ENCODE data around the gene SPDEF.

SPDEF gene

GRCh38 chr6:34526241-34526972, 29.7 kb downstream of the SPDEF start:
- peak; percentile 4 for DNase-seq

- DNase-seq: no peak
Observed at GRCh38 chr6:34525431-34526175, 30.5 kb downstream of the SPDEF start.

DNA sequence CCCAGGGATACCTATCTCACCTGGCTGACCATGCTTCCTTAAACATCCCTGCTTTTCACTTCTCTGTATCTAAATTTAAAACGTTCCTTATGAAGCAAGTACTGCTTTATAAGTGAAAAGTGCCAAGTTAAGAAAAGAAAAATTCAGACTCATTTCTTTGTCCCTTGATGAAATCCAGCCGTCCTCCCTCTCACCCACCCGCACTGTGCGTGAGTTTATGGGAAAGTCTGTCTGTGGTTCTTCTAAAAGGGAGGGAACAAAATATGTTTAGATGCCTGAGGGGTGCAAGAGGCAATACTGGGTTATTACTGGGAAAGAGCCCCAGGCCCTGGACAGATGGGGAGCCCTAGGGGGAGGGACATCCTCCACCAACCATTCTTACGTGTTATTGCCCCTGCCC, 31.2 kb downstream of the SPDEF start:
- no peak for DNase-seq

- DNase-seq: no peak
Observed at GRCh38 chr6:34524499-34524898, 31.6 kb downstream of the SPDEF start.

DNA sequence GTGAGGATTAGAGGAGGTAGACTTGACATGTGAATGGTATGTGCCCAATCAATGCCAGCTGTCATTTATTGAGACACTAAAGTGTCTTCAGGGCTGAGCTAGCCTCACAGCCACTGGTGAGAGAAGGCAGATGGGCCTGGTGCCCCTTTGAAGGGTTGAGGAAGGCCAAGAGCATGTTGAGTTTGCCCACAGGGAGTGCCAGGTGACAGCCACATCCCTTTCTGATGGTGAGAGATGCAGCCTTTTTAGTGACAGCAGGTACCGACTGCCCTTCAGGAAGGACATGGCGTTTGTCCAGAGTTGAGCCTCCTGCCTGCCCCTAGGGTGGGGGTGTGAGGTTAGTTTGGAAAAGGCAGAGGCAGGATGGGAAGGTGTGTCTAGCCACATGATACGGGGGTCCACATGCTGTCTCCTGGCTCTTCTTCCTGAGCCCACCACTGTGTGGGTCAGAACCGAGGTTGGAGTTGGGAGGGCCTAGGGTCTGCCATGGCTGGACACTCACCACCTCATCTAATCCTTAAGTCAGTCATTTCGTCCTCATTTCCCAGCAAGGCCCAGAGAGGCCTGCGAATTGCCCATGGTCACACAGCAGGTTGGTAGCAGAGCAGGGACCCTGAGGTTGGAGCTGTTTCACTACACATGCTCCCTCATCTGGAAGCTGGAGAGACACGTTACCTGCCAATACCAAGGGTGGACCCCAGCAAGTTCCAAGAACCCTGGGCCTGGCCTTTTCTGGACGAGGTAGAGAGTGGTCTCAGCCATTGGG, 32.5 kb downstream of the SPDEF start:
- DNase-seq: no peak

DNA sequence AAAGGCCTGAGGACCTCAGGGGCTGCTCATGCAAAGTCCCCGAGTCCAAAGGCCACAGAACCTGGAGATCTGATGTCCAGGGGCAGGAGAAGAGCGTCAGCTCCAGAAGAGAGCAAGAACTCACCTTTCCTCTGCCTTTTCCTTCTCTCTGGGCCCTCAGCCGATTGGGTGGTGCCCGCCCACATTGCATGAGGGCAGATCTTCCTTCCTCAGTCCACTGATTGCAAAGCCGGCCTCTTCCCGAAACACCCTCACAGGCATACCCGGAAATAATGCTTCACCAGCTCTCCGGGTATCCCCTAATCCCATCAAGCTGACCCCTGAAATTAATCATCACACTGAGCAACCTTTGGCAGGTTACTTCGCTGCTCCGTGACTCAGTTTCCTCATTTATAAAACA, 33.4 kb downstream of the SPDEF start:
- DNase-seq: no peak

- DNase-seq: no peak
Observed at GRCh38 chr6:34521463-34522285, 34.5 kb downstream of the SPDEF start.

- no peak for DNase-seq
Observed at GRCh38 chr6:34520645-34521462, 35.3 kb downstream of the SPDEF start.

DNA sequence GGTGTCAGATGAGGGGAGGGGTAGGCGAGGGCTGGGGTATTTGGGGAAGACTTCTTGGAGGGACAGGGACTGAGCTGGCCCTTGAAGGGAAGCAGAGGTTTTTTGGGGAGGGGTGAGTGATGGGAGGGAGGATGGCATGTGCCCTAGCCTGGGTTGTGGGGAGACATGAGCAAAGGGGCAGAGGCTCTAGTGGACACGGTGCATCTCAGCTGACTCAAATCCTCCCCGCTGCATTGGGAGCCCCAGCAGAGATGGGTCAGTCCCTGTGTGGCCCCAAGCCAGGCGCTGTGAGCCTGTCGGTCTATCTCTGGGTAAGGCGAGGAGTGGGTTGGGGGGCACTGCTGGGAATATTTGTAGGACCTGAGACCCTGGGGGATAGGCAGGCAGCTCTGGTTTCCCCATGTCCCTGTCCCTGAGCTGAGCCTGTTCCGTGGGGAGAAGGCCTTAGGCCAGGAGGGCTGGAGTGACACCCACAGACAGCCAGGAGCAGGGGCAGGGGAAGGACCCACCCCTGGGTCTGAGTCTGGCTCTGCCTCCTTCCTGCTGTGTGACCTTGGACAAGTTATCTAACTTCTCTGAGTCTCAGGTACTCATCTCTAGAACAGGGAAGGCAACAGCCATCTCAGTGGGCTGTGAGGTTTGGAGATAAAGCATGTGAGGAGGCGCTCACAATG, 36.0 kb downstream of the SPDEF start:
- no peak for DNase-seq

DNA sequence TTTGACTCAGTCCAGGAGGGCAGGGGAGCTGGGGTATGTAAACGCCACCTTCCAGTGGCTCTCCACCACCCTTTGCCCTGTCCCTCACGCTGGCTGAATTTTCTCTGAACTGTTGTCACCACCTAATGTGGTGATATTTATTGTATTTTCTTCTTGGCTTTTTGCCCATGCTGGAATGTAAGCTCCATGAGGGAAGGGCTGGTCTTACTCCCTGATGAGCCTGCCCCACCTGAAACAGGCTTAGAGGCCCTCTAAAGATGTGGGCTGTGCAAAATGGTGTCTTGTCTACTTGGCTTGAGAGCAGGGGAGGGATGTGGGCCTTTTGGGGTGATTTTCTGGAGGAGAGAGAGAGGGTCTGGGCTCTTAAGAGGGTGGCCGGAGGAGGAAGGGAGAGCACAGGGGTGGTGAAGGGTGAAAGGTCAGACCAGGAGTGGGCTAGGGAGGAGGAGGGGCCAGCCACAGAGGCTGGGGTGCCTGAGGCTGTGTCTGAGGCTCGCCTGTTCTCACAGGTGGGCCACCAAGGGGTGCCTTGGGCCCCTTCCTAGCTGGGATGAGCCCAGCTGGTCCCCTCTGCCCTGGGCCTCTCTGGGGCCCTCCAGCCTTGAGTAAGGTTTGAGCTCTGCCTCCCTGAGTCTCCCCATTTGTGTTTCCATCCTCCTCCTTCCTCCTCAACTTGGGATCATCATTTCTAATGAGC, 37.3 kb downstream of the SPDEF start:
- no peak for DNase-seq

GRCh38 chr6:34517966-34518365, 38.2 kb downstream of the SPDEF start:
- DNase-seq: no peak

GRCh38 chr6:34517461-34517881, 38.7 kb downstream of the SPDEF start:
- DNase-seq: no peak

DNA sequence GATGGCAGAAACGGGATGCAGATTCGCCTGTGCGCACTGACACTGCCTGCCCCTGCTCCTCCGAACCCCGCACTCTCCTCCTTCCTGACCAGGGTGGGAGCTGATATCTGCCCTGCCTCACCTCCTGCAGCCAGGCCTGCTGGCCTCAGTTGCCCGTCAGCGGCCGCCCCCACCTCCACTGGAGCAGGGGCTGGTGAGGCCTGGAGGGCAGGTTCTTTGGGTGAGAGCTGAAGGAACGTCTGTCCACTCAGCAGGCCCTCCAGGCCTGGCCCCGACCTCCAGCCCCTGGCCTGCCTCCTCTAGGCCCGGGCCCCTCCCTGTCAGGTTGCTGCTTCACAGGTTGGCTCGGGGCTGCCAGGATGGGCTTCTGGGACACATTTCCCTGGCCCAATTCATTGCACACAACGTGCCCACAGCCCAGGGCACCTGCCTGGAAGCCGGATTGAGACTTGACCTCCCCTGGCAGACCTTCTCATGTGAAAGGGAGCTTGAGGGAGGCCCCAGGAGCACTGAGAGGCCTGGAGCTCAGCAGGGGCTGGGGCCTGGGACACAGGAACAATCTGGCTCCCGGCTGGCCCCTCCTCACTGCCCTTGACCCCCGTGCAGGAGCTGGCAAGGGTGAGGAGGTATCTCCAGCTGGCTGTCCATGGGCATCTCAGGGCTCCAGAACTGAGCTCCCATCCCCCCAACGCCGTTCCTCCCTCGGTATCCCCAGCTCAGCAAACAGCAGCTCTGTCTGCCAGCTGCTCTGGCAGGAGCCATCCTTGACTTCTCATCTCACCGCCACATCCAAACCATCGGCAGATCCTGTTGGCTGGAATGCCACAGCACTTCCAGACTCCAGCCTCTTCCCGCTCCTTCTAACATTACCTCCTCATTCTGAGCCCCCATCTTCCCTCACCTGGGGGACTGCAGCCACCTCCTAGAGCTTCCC, 39.5 kb downstream of the SPDEF start:
- DNase-seq: no peak

- no peak for DNase-seq
Observed at GRCh38 chr6:34515473-34516387, 40.4 kb downstream of the SPDEF start.

DNA sequence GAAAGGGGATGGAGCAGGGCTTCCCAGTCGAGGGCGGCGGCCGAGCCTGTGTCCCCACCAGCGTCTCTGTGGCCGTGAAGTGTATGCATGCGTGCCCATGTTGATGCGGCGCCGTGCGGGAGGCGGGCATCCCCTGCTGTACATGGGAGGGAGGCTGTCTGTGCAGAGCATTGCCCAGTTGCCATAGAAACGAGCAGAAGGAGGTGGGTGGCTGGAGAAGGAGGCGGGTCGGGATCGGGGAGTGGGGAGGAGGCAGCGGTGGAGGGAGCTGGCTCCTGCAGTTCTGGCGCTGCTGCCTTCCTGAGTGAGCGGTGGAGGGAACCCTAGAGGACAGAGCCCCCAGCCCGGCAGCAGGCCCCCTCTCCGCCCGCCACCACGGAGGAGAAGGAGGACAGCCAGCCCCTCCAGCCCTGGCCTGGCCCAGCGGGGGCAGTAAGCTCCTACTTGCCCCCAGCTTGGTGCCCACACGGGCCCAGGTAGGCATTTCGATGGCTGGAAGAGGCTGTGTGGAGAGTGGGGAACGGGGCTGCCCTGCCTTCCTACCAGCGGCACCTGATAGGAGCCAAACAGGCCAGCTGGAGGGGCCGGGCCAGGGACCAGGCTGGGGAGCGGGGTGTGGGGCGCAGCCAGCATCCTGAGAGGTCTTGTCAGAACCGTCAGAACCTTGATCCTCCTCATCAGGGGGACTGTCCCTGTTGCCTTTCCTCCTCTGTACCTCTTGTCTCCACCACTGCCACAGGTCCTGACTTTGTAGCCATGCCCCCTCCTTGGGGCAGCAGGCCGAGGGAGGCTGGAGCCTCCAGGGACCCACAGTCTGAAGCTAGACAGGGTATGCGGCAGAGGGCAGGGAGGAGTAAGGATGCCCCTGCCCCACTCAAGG, 41.3 kb downstream of the SPDEF start:
- DNase-seq: peak; percentile 46

GRCh38 chr6:34514112-34514511, 42.0 kb downstream of the SPDEF start:
- no peak for DNase-seq

DNA sequence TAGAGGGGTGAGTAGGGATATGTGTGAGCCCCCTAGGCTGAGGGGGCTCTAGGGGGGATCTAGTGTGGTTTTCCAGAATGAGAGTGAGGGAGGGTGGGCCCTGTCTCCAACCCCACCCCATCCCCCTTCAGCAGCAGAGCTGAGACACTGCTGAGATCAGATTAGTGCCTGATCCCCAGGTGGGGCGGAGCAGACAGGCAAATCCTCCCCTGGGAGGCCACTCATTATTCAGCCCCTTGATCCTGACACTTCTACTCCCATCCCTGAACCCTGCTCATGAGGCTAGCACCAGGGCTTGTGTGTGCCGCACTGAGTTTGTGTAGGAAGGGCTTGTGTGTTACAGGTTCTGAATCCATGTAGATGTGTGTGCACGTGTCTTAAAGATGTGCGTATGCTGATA, 42.5 kb downstream of the SPDEF start:
- no peak for DNase-seq
